Parathyroid adenoma (tissue), 2 donors: ENCODE measurements around the gene ZNF665.
"Not testable (repeated sequence)": the region's sequence is repeated elsewhere in the genome, so short reads cannot be mapped to it uniquely, and the experiment has no call there.

Experiments used
- H2AFZ ChIP-seq: fragments of 300-600 bp; sonication (generic); one replicate; pipeline ENCODE4 v1.7.0; 2017; ENCODE audit warnings: antibody characterized with exemption, mild to moderate bottlenecking
- H3K27ac ChIP-seq: fragments of 300-600 bp; sonication (generic); one replicate; pipeline ENCODE4 v1.7.0; 2017
- H3K27me3 ChIP-seq: fragments of 300-600 bp; sonication (generic); one replicate; pipeline ENCODE4 v1.7.0; 2017; ENCODE audit warnings: low read length; ENCODE audit not compliant: control insufficient read depth, insufficient read depth
- H3K36me3 ChIP-seq: fragments of 300-600 bp; sonication (generic); one replicate; pipeline ENCODE4 v1.7.0; 2017; ENCODE audit warnings: low read length; ENCODE audit not compliant: control insufficient read depth, insufficient read depth
- H3K4me1 ChIP-seq: fragments of 300-600 bp; sonication (generic); one replicate; pipeline ENCODE4 v1.7.0; 2017; ENCODE audit warnings: control low read depth
- H3K4me2 ChIP-seq: fragments of 300-600 bp; sonication (generic); one replicate; pipeline ENCODE4 v1.7.0; 2017; ENCODE audit warnings: low read length
- H3K4me3 ChIP-seq: fragments of 300-600 bp; sonication (generic); one replicate; pipeline ENCODE4 v1.7.0; 2017; ENCODE audit warnings: low read depth, low read length
- H3K79me2 ChIP-seq: fragments of 300-600 bp; sonication (generic); one replicate; pipeline ENCODE4 v1.7.0; 2017; ENCODE audit warnings: control low read depth
- H3K9ac ChIP-seq: fragments of 300-600 bp; sonication (generic); one replicate; pipeline ENCODE4 v1.7.0; 2017; ENCODE audit warnings: mild to moderate bottlenecking
- H3K9me3 ChIP-seq: fragments of 300-600 bp; sonication (generic); one replicate; pipeline ENCODE4 v1.7.0; 2017; ENCODE audit warnings: low read length; ENCODE audit not compliant: control insufficient read depth
- TF ChIP-seq, protein P1 (sequence below): fragments of 300-600 bp; sonication (generic); IDR thresholded peaks from one replicate; pipeline ENCODE4 v1.7.0; 2017; ENCODE audit warnings: antibody characterized with exemption, mild to moderate bottlenecking
- donor health status: primary hyperparathyroidism.

Gene ZNF665

GRCh38 chr19:53196777-53197396 lies 3.7 kb upstream of the ZNF665 start:
- H3K27ac ChIP-seq = peak overlapping the region; percentile 54
- H3K4me2 ChIP-seq = peak overlapping the region; percentile 59
- H3K4me3 ChIP-seq = peak overlapping the region; percentile 79
- H3K9me3 ChIP-seq = no peaks in the 10 kb centered on the region
- H3K36me3 ChIP-seq = no peaks in the 10 kb centered on the region
- no peak overlapping the region for H3K9ac ChIP-seq
- TF ChIP-seq, protein P1, sequence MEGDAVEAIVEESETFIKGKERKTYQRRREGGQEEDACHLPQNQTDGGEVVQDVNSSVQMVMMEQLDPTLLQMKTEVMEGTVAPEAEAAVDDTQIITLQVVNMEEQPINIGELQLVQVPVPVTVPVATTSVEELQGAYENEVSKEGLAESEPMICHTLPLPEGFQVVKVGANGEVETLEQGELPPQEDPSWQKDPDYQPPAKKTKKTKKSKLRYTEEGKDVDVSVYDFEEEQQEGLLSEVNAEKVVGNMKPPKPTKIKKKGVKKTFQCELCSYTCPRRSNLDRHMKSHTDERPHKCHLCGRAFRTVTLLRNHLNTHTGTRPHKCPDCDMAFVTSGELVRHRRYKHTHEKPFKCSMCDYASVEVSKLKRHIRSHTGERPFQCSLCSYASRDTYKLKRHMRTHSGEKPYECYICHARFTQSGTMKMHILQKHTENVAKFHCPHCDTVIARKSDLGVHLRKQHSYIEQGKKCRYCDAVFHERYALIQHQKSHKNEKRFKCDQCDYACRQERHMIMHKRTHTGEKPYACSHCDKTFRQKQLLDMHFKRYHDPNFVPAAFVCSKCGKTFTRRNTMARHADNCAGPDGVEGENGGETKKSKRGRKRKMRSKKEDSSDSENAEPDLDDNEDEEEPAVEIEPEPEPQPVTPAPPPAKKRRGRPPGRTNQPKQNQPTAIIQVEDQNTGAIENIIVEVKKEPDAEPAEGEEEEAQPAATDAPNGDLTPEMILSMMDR = no peak
- H2AFZ ChIP-seq = peak overlapping the region; percentile 87
- H3K27me3 ChIP-seq = no peaks in the 10 kb centered on the region
- H3K4me1 ChIP-seq = peaks cover 3% of the 10 kb centered on the region
- no peaks in the 10 kb centered on the region for H3K79me2 ChIP-seq

- Histone ChIP-seq H3K4me1 (peaks cover 3% of the 10 kb centered on the region), H3K27me3 (no peaks in the 10 kb centered on the region), H2AFZ (peak overlapping the region; percentile 52), H3K4me3 (no peak overlapping the region), H3K27ac (no peak overlapping the region), H3K9me3 (no peaks in the 10 kb centered on the region), H3K79me2 (no peaks in the 10 kb centered on the region), H3K9ac (no peak overlapping the region), H3K4me2 (no peak overlapping the region), H3K36me3 (no peaks in the 10 kb centered on the region)
- TF ChIP-seq, protein P1 = peak; percentile 94
These were observed 2.2 kb upstream of the ZNF665 start for GRCh38 chr19:53195265-53195903.

DNA sequence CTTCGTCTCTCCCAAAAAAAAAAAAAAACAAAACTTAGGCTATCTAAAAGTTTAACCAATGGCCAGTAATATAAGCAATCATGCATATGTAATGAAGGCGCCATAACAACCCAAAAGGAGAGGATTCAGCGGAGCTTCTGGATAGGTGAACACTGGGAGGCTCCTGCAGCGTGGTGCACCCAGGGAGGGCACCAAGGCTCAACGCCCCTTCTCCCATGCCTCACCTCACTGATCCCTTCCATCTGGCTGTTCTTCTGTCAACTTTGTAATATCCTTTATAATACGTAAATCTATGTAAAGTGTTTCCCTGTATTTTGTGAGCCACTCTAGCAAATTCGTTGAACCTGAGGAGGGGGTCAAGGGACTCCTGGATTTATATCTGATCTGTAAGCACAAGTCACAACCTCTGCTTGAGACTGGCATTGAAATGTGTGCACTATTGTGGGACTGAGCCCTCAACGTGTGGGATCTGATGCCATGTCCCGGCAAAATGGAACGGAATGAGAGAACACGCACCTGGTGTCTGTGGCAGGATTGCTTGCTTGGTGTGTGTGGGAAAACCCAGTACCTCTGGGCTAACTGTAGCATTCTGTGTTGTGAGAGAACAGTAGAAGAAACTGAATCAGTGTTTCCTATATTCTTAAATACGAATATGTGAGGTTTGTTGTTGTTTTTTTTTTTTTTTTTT lies 521 bp upstream of the ZNF665 start:
- H3K36me3 ChIP-seq = no peaks in the 10 kb centered on the region
- H3K9me3 ChIP-seq = no peaks in the 10 kb centered on the region
- TF ChIP-seq, protein P1 = no peak
- H3K27ac ChIP-seq = peak overlapping the region; percentile 20
- no peaks in the 10 kb centered on the region for H3K27me3 ChIP-seq
- peak overlapping the region; percentile 89 for H2AFZ ChIP-seq
- H3K4me3 ChIP-seq = peak overlapping the region; percentile 40
- peak overlapping the region; percentile 74 for H3K4me2 ChIP-seq
- no peaks in the 10 kb centered on the region for H3K79me2 ChIP-seq
- H3K9ac ChIP-seq = no peak overlapping the region
- peaks cover 3% of the 10 kb centered on the region for H3K4me1 ChIP-seq

GRCh38 chr19:53190253-53190652 lies 2.9 kb downstream of the ZNF665 start:
- H3K9ac ChIP-seq = no peak overlapping the region
- peaks cover 3% of the 10 kb centered on the region for H3K4me1 ChIP-seq
- no peak overlapping the region for H3K4me3 ChIP-seq
- no peaks in the 10 kb centered on the region for H3K36me3 ChIP-seq
- no peaks in the 10 kb centered on the region for H3K79me2 ChIP-seq
- H3K4me2 ChIP-seq = no peak overlapping the region
- H3K9me3 ChIP-seq = no peaks in the 10 kb centered on the region
- H3K27ac ChIP-seq = no peak overlapping the region
- no peaks in the 10 kb centered on the region for H3K27me3 ChIP-seq
- TF ChIP-seq, protein P1 = no peak
- no peak overlapping the region for H2AFZ ChIP-seq

DNA sequence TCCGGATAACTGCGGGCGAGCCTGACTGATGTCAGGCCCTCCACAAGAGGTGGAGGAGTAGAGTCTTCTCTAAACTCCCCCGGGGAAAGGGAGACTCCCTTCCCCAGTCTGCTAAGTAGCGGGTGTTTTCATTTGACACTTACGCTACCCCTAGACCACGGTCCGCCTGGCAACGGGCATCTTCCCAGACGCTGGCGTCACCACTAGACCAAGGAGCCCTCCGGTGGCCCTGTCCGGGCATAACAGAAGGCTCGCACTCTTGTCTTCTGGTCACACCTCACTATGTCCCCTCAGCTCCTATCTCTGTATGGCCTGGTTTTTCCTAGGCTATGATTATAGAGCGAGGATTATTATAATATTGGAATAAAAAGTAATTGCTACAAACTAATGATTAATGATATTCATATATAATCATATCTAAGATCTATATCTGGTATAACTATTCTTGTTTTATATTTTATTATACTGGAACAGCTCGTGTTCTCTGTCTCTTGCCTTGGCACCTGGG lies 3.4 kb downstream of the ZNF665 start:
- not testable (repeated sequence) for H3K79me2 ChIP-seq, H3K4me1 ChIP-seq, H3K9me3 ChIP-seq, H2AFZ ChIP-seq, H3K27me3 ChIP-seq, H3K4me3 ChIP-seq, H3K36me3 ChIP-seq, H3K4me2 ChIP-seq, H3K9ac ChIP-seq, H3K27ac ChIP-seq

DNA sequence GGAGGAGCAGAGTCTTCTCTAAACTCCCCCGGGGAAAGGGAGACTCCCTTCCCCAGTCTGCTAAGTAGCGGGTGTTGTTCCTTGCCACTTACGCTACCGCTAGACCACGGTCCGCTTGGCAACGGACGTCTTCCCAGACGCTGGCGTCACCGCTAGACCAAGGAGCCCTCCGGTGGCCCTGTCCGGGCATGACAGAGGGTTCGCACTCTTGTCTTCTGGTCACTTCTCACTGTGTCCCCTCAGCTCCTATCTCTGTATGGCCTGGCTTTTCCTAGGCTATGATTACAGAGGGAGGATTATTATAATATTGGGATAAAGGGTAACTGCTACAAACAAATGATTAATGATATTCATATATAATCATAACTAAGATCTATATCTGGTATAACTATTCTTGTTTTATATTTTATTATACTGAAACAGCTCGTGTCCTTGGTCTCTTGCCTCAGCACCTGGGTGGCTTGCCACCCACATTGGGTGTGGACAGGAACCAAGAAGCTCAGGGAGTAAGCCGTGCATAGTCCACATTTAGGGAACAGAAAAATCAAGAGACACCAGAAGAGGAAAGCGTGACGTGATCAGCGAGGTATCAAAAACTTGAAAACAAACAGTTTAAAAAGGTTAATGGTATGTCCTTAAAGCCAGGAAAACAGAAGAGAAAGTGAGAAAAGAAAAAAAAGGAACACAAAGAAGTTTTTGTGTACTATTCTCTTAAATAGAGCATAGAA lies 7.8 kb downstream of the ZNF665 start:
- not testable (repeated sequence) for H3K4me1 ChIP-seq

More for the DNA sequence above, 7.8 kb downstream of the ZNF665 start:
- not testable (repeated sequence) for H3K9me3 ChIP-seq, H3K9ac ChIP-seq, H3K27me3 ChIP-seq, H3K36me3 ChIP-seq, H3K4me2 ChIP-seq, H3K79me2 ChIP-seq, H3K27ac ChIP-seq, H2AFZ ChIP-seq, H3K4me3 ChIP-seq
